NCI-H146 treated with DMSO at 0.1 percent for 48 hours (cell line): ENCODE data around the gene ENSA.
A peak's percentile ranks its signal among the peaks of the same experiment; 100 is the strongest.
"Not testable (repeated sequence)": the region's sequence is repeated elsewhere in the genome, so short reads cannot be mapped to it uniquely, and the experiment has no call there.

Experiments used
- DNase-seq: peaks from one replicate; lab custom pipeline; 2025; ENCODE audit not compliant: unreplicated experiment; lab: John Stamatoyannopoulos, UW

The ENSA gene

DNA sequence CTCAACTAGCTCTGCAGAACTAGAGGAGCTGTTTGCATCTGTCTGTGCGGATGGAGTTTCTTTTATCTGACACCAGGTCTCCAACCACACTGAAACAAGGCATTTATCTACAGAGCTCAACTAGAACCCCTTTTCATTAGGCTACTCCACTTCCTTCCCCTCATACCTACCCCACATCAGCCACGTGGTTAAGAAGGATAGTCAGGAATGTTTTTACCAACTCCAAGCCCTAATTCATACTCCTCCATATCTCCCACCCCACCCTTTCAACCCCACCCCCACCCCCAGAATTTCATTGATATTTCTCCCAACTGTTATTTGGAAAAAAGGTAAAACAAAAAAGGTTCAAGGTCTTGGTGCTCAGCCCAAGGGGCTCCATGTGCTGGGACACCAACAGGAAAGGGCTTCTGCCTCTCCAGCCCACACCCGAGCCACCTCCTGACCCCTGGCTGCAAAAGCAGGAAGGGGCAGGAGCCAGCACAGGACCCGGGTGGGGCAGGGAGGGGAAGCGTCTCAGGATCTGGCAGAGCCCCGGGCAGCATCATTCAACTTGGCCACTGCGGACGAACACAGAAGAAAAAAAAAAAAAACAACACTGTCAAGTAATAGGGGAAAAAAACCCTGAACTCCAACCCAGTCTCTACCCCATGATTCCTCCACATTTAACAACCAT lies 7.0 kb downstream of the ENSA start:
- no peak for DNase-seq

DNA sequence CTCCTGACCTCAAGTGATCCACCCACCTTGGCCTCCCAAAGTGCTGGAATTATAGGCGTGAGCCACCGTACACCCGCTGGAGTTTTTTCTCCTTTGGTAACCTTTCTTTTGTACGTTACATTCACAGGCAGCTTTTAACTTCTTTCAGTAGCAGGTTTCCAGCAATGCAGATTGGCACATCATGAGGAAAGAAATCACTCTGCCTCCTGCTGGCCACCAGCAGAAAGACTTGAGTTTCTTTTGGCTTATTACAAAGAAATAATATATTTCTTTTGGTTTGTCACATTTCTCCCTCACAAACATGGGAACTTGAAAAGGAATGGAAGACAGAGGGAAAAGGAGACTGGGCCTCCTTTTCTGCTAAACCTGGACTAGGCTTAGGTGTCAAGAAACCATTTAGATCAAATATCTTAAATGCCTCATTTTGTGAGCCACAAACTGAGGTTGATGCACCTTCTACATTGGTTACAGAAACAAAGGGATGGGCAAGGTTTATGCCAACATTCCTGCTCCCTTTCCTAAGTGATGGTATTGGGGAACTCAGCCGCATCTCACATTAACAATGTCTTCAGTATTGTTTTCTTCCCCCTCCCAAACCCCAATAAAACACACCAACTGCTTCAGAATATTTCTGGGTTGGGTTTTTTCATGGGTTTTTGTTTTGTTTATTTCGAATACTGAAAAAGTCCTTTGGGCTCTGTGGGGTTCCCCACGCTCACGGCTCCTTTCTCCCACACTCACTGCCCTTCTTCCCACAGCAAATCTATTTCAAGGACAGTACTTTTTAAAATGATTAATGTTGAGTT lies 7.7 kb downstream of the ENSA start:
- no peak for DNase-seq

DNA sequence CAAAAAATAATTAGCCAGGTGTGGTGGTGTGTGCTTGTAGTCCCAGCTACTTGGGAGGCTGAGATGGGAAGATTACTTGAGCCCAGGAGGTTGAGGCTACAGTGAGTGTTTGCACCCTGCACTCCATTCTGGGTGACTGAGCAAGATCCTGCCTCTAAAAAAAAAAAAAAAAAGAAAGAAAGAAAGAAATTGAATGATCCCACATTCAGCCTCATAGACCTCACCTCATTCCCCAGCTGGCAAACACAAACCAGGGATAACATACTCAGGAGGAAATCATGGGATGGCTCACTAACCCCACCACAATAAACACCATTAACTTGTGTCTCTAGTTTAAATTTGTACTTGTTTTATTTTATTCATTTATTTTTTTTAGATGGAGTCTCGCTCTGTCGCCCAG lies 8.5 kb downstream of the ENSA start:
- DNase-seq: no peak

DNA sequence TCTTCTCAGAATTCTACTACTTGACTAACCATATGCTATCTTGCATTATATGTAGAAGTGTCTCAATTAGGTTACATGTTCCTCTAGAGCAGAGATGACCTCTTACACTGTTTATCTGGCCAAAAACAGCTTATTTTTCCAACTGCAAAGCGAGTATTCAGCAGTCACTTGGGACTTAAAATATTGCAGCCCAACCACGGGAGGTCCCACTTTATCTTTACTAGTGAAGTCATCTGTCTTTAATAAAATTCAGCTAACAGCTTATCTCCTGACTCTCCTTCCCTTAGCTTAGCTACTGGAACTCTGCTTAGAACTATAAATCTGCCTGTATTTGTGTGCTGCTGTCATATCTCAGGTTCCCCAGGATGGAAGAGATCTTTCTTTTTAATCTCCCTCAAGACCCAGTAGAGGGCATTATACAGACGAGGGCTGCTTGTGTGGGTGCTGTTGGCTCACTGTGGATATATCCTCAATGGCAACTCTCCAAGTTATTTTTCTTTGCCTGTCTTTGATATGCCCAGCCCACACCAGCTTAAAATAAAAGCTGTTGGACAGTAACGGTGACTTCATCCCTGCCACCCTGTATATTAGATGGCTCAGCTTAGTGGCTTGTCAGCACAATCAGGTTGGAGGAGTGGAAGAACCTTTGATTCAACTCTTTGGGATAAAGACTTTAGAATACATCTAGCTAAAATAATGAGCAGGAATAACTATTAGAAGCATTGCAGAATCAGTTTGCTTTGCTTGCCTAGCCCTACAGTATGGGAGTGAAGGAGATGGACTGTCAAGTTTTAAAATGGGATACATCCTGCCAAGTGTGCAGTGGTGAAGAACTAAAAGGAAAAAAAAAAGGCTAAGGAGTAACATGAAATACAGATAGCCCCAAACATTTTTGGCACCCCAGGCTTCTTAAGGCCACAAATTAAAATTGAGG lies 9.6 kb downstream of the ENSA start:
- DNase-seq: no peak

DNA sequence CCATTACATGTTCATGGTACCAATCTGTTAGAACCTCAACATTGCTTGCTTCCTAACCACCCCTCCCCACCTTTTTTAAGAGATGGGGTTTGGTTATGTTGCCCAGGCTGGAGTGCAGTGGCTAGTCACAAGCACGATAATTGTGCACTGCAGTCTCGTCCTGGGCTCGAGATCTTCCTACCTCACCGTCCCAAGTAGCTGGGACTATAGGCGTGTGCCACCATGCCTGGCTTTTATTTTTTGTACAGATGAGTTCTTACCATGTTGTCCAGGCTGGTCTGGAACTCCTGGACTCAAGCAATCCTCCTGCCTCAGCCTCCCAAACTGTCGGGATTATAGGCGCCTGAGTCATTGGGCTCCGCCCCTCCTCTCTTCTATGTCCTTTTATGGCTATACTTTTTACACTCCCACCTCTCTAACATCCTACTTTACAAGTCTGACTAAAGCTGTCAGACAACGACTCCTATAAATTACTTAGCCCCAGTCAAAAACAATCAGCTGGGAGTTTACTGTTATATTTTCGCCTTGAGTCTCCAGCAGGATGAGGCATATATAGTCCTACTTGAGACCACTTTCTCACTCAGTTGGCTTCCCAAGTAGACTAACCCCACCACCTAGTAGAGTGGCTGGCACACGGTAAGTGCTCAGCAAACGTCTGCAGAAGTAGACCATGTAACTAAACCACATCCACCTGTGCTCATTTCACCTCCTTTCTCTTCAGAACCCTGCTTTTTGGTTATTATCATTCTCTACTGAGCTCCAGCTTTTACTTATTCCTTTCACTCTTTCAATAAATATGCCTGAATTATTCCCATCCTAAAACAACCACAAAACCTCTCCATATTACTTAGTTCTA lies 13.8 kb downstream of the ENSA start:
- DNase-seq: no peak

DNA sequence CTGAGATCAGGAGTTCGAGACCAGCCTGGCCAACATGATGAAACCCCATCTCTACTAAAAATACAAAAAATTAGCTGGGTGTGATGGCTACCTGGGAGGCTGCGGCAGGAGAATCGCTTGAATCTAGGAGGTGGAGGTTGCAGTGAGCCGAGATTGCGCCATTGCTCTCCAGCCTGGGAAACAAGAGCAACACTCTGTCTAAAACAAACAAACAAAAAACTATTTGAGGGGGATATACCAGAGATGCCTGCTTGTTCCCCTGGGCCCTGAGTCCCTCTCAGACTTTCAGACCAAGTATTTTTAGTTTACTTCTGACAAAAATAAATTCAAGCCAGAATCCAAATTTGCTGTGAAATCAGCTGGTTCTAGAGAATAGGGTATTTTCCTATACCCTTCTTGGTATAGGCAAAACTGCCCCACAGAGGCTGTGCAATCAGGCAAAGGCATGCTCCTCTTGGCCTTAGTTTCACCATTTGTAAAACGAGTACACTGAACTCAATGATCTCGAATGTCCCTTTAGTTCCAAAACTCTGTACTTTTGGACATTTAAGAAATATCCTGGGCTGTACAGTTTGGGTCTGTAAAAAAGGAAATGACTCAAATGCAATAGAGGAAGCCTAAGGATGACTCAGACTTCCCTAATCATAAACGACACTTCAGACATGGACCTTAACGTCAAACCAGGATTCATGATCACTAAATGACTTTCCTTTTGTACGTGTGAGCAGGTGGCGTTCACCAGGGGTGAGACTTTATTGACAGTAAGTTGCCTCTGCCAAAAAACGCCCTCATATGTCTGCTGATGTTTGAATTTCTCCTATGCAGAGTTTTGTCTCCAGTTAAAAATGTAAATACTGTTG lies 16.1 kb downstream of the ENSA start:
- DNase-seq: peak; percentile 68

DNA sequence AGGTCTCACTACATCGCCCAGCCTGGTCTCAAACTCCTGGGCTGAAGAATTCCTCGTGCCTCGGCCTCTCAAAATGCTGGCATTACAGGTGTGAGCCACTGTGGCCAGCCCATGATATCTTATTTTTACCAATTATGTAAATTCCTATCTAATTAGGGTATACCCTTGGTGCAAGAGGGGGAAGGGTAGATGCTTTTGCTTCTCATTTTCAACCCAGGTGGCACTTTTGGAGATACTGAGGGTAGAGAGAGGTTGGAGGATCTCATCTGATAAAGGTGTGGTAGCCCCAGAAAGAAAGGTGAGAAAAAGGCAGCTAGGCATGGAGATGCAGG lies 17.4 kb downstream of the ENSA start:
- no peak for DNase-seq

DNA sequence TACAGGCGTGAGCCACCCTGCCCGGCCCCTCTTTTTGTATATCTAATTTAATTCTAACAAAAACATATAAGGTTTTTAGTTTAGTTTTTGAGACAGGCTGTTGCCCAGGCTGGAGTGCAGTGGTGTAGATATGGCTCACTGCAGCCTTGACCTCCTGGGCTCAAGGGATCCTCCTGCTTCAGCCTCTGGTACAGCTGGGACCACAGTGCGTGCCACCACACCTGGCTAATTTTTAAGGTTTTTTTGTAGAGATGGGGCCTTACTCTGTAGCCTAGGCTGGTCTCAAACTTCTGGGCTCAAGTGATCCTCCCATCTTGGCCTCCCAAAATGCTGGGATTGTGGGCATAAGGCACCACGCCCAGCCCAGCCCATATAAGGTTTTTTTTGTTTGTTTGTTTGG lies 18.8 kb downstream of the ENSA start:
- DNase-seq: no peak

DNA sequence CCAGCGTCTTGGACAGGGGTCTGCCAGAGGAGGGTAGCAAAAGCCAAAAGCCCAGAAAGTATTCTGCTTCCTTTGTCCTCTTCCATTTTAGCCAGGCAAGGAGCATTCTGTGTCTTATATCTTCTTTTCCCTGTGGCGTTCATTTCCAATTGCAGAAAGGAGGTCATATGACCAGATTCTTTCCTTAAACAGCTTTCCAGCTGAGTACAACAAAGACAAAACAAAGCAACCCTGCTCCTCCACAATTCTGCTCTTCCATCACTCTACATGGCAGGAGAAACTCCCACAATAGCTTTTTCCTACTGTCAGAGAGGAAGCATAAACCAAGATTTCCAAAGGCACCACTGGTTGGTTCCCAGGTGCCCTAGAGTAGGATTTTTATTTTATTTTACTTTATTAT lies 19.7 kb downstream of the ENSA start:
- DNase-seq: no peak

DNA sequence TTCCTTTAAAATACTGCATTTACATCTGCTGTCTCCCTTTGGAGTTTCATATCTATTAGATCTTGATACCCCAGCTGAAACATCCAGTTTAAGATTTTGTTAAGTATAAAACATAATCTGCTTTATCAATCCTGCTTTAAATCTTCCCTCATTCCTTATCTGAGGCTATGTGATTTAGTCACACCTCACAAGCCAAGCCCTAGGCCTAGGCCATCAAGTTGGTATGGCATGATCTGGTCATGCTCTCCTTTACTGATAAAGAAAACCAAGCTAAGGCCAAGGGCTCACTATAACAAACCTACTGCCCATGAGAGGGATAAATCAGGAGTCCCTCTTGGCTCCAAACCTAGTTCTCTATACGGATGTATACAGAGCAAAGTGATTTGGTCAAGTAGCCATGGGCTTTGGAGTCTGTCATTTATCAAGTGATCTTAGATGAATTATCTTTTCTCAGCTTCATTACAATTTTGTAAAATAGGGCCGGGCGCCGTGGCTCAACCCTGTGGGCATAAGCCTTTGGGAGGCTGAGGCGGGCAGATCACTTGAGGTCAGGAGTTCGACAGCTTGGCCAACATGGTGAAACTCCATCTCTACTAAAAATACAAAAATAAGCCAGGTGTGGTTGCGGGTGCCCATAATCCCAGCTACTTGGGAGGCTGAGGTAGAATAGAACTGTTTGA lies 22.8 kb downstream of the ENSA start:
- DNase-seq: no peak

DNA sequence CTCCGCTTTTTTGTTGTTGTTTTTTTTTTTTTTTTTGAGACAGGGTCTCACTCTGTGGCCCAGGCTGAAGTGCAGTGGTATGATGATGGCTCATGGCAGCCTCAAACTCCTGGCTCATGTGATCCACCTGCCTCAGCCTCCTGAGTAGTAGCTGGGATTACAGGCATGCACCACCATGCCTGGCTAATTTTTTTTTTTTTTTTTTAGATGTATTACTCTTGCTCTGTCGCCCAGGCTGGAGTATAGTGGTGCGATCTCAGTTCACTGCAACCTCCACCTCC lies 24.0 kb downstream of the ENSA start:
- not testable (repeated sequence) for DNase-seq

DNA sequence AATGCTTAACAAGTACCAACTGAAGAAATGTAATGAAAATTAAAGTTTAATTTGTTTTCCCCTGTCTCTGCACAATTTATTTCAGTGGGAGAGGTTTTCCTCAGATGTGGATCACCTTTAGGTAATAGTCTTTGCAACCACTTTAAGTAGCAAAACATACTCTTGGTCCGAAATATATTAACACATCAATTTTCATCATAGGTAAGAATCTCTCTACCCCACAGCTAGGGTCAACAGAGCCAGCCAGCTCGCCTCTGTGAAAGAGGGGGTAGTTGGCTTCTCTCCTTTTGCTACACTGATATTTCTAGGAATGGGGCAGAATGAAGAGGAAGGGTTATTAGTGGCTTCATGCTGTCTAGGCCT lies 25.2 kb downstream of the ENSA start:
- no peak for DNase-seq

DNA sequence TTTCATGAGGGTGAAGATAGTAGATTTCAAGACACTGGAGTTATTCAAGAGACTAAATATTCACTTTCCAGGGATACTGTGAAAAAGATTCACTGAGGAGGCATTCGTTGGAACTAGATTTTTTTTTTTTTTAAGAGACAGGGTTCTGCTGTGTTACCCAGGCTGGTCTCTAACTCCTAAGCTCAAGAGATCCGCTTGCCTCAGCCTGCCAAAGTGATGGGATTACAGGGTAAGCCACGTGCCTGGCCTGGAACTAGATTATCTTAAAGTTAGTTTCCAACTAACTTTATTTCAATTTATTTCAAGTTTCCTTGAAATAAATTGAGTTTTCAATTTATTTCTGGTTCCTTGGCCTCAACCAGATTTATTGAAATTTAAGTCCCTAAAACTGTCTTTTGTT lies 25.7 kb downstream of the ENSA start:
- no peak for DNase-seq

DNA sequence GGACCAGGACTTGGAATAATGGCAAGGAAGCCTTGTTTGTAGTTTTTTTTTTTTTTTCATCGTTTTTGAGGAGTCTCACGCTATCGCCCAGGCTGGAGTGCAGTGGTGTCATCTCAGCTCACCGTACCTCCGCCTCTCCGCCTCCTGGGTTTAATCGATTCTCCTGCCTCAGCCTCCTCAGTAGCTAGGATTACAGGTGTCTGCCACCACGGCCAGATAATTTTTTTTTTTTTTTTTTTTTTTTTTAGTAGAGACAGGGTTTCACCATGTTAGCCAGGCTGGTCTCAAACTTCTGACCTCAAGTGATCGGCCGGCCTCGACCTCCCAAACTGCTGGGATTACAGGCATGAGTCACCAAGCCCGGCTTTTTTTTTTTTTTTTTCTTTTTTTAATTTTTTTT lies 27.0 kb downstream of the ENSA start:
- not testable (repeated sequence) for DNase-seq

DNA sequence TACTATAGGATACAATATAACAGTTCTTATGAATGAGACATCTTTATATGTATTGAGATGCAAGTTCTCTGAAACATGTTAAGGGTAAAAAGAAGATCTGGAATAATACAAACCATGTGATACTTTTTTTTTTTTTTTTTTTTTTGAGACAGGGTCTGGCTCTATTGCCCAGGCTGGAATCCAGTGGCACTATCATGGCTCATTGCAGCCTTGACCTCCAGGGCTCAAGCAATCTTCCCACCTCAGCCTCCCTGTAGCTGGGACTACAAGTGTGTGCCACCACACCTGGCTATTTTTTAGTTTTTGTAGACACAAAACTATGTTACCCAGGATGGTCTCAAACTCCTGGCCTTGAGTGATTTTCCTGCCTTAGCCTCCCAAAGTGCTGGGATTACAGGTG lies 27.9 kb downstream of the ENSA start:
- DNase-seq: no peak

DNA sequence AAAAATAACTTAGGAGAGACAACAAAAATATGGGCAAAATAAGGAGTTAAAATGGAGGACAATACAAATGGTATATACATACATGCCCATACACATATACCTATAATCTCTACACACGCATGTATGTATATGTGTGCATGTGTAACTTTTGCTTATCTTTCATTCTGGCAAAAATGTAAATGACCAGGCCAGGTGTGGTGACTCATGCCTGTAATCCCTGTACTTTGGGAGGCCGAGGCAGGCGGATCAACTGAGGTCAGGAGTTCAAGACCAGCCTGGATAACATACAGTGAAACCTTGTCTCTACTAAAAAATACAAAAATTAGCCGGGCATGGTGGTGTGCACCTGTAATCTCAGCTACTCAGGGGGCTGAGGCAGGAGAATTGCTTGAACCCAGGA lies 31.1 kb downstream of the ENSA start:
- DNase-seq: not testable (repeated sequence)

DNA sequence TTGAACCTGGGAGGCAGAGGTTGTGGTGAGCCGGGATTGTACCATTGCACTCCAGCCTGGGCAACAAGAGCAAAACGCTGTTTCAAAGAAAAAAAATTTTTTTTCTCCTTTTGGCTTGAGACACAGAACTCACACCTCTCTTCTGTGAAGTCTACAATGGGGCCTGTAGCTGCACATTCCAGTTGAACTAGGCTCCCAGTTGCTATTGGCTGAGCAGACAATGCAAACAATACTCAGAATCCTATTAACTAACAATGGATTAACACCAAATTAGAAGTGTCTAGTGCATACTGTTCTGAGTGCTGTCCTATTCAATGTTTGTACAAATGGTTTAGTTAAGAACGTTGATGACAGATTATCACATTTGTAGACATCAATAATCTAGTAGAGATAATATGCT lies 32.4 kb downstream of the ENSA start:
- DNase-seq: no peak

DNA sequence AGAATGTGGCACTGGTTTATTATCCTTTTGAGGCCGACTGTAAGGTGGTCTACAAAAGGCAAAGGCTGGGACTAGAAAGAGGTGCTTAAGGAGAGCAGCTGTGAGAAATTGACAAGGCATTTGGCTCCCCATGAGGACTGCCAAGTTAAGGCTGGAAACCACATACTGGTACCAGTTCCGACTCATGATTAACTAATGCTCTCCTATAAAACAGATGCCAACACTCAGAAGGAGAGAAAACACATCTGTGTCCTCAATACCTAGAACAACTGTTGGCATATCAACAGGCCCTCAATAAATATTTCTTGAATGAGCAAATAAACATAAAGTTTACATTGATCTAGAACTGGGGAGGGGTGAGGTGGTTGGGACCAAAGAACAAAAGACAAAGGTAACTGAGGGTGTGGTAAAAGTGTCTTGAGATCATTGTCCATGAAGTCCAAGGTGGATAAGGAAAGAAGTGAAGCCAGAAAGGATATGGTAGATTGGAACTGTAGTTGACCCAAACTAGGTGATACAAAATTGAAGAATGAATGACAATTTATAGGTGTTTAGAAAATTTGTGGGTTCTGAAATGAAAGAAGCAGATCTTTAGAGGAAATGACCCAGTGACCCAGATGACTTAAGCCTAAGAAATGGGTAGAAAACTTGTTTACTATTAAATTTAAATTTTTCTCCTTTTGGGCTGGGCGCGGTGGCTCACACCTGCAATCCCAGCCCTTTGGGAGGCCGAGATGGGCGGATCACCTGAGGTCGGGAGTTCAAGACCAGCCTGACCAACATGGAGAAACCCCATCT lies 33.1 kb downstream of the ENSA start:
- DNase-seq: no peak

DNA sequence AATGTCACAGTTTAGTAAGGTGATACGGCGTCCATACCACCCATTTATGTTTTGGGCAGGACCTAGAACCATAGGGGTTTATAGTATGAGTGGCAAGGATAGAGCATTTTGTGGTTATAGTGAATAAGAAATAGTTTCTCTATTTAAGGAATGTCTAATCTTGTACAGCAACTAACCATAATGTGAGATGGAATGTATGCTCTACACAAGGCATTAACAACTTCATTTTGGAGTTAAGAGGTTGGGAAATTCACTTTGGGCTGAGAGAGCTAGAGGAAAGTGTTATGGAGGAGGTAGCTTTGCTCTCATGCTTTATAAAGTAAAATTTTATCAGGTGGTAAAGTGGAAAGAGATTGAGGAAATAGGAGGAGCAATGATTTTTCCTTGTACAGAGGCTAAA lies 47.0 kb downstream of the ENSA start:
- no peak for DNase-seq
